PFSK-1 (cell line): Measurements from ENCODE around the gene TPRA1.

Experiments
- FOXP2 ChIP-seq: optimal IDR thresholded peaks from 2 replicates; pipeline ENCODE3; 2011; ENCODE audit warnings: borderline replicate concordance, control low read depth, inconsistent platforms; ENCODE audit not compliant: insufficient read depth; ENCODE audit errors: extremely low read length, extremely low read depth
- POLR2AphosphoS5 ChIP-seq: IDR thresholded peaks from 2 replicates; pipeline ENCODE4 v1.6.1; 2012; ENCODE audit warnings: low read depth, mild to moderate bottlenecking, control low read depth, low read length, moderate library complexity
- REST ChIP-seq, 2 experiments: IDR thresholded peaks; 2 replicates each; pipeline versions ENCODE4 v1.6.1 to v1.8.0; 2011 to 2012; ENCODE audit warnings: low read depth in 2 of 2, low read length in 2 of 2, control low read depth in 1 of 2, inconsistent platforms in 1 of 2, mild to moderate bottlenecking in 1 of 2, moderate library complexity in 1 of 2; ENCODE audit not compliant: insufficient read depth in 1 of 2
- SIN3A ChIP-seq: IDR thresholded peaks from 2 replicates; pipeline ENCODE4 v1.6.1; 2012; ENCODE audit warnings: mild to moderate bottlenecking, low read length, moderate library complexity, borderline replicate concordance; ENCODE audit not compliant: insufficient read depth
- TAF1 ChIP-seq: IDR thresholded peaks from 2 replicates; pipeline ENCODE4 v1.6.1; 2012; ENCODE audit warnings: low read length, control low read depth, borderline replicate concordance; ENCODE audit not compliant: insufficient read depth

- TF ChIP-seq FOXP2: no peak
- TF ChIP-seq REST (IDR thresholded peaks at IDR 0.05; ENCODE audit: insufficient read depth in 1 of 2, low read depth in 2 of 2, low read length in 2 of 2): no peak
- TF ChIP-seq SIN3A: no peak
- no peak for TF ChIP-seq TAF1
- TF ChIP-seq POLR2AphosphoS5: no peak
These were observed 56.4 kb downstream of the TPRA1 start for GRCh38 chr3:127534161-127534451.
